ENCODE results near the gene PTPRU.
"Not testable (repeated sequence)": the region's sequence is repeated elsewhere in the genome, so short reads cannot be mapped to it uniquely, and the experiment has no call there.

The PTPRU gene

DNA sequence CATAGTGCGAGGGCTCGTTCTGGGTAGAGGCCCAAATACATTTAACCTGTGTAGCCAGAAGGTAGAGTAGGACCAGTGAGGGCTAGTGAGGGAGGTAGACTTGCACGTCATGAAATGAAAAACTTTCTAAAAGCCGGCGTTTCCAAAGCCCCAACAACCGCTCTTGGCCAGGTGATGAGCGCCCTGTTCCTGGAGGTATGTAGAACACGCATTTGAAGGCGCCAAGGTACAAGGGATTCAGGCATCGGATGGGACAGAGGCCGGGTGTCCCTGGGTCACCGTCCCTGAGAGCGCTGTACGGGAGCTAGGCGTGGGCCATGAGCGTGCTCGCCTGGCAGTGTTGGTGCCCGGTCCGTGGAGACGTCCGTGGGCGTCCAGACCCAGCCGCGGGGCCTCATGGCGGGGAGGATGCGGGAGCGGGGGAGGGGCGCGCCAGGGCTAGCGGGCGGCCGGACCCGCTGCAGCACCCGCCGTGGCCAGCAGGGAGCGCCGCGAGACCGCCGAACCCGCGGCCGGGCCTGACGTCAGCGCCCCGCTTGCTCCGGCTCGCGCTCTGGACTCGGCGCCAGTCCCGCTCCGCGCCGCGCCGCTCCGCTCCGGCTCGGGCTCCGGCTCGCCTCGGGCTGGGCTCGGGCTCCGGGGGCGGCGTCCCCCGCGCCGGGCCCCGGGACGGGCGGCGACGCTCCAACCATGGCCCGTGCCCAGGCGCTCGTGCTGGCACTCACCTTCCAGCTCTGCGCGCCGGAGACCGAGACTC lies at the start of gene PTPRU:
Gene PTPRU, plus strand, starts transcription at position 568 of the 757 bp plus-strand sequence. Its CDS starts 123 bp downstream, at position 691.
- DNase-seq = peak; percentile 49

DNA sequence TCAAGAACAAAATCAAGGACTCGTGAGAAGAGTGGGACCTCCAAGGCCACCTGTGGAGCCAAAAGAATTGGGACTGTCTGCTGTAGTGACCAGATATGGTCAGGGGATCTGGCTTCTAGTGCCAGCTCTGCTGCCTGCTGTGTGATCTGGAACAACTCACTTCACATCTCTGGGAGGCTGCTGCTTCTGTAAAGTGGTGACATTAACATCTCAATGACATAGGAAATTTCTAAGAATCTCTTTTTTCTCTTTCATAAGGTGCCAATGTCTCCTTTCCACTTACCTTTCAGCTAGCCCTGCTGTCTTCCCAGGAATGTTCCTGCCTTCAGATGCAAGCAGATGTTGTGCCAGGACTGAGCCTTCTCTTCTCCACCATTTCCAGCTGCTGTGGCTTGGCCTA lies 49.6 kb upstream of the PTPRU start:
- no peak for DNase-seq

GRCh38 chr1:29190718-29191117 lies 45.6 kb upstream of the PTPRU start:
- no peak for DNase-seq

DNA sequence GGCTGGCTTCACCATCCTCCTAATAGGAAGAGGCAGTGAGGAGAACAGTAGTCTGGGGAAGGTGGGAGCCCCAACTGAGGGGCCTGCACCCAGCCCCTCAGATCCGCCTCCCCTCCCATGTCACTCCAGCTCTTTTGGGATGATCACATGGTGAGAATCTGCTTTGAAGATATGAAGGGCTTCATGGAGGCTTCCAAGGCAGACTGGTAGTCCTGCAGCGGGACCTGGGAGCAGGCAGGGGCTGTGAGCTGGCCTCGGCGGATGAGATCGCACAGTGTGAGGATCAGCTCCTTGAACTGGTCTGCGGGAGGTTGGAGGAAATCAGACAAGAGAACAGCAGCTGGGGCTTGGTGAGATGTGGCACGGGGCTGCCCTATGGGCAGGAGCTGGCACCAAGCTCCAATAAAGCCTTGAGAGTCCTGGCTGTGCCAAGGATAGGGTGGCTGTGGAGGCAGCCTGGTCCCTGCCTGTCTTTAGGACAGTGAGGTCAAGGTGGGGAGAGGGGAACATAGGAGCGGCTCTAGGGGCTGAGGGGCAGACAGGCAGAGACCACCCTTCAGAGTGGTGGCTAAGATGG lies 42.4 kb upstream of the PTPRU start:
- no peak for DNase-seq

GRCh38 chr1:29195881-29196291 lies 40.4 kb upstream of the PTPRU start:
- DNase-seq = no peak

GRCh38 chr1:29196863-29197589 lies 39.3 kb upstream of the PTPRU start:
- DNase-seq = no peak

GRCh38 chr1:29197590-29197924 lies 38.8 kb upstream of the PTPRU start:
- DNase-seq = peak; percentile 3

DNA sequence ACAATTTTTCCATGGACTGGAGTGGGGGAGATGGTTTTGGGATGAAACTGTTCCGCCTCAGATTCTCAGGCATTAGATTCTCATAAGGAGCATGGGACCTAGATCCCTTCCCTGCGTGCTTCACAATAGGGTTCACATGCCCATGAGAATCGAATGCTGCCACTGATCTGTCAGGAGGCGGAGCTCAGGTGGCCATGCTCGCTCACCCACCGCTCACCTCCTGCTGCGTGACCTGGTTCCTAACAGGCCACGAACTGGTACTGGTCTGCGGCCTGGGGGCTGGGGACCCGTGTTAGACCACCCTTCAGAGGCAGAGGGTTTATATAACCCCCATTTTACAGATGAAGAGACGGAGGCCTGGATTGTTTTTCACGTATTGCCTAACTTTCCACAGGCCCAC lies 38.3 kb upstream of the PTPRU start:
- no peak for DNase-seq

DNA sequence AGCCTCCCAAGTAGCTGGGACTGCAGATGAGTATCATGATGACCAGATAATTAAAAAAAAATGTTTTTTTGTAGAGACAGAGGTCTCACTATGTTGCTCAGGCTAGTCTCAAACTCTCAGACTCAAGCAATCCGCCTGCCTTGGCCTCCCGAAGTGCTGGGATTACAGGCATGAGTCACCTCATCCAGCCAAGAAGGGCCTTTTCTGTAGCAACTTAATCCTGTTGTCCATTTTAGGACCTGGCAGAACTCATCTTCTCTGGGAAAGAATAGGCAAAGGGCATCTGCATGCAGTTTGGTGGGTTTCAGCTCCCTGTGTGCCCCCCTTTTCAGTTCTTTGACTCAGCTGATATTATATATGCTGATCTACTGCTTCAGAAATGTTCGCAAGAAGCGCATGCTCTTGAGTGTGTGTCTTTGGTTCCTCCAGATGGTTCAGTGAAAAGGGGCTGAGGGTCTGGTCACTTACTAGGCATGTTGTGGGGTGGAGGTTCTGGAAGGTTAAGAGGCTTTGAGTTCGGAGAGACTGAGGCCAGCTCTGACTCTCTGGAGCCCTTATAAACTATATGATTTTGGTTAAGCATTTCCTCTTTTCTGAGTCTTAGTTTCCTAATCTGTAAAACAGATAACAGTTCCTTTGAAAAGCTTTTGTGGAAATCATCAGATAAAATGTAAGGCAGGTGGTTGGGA lies 35.3 kb upstream of the PTPRU start:
- no peak for DNase-seq

GRCh38 chr1:29201595-29202051 lies 34.7 kb upstream of the PTPRU start:
- no peak for DNase-seq

DNA sequence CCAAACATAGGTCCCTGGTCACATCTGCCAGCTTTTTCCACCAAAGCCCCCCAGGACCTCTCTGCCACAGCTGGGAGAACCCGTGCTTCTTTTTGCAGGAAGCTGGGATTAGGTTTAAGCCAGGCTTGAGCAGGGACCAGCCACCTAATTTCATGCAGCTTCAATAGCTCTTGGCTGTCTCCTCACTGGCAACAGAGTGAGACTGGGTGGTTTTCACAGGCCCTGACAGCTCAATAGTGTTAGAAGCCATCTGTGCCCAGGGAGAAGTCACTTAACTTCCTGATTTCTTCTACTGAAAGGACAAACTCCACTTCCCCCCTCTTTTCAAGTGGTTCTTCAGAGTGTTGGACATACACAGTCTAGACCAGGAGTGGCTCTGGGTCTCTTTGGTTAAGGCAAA lies 34.3 kb upstream of the PTPRU start:
- no peak for DNase-seq

- peak; percentile 7 for DNase-seq
Observed at GRCh38 chr1:29202584-29203340, 33.6 kb upstream of the PTPRU start.

DNA sequence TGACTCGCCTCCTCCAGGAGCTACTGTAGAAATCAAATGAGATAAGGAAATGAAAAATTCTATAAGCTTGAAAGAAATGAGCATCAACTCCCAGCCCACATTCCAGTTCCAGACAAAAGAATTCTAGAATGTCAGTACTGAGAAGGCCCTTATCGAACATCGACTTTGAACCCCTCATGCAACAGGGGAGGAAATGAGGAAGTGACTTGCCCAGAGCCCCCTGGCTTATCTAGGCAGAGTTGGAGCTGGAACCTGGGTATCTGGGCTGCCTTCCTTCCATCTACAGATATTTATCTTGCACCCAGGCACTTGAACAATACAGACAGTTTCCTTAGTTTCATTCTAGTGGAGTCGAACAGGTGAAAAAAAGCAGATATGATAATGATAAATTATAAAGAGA lies 27.9 kb upstream of the PTPRU start:
- no peak for DNase-seq

DNA sequence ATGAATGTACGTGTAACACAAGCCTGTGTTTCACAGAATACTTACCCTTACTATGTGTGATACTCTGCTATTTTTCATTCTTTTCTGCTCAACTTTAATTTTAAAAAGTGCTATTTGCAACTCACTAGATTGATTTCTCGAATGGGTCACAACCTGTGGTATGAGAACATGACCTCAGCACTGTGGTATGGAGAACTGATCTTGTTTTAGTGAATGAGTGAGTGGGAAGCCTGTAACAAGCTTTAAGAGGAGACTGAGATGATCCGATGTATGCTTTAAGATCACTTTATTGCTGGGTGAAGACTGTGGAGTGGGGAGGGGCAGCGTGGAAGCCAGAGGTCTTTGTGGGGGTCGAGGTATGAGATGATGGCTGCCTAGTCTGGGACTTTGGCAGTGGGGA lies 27.1 kb upstream of the PTPRU start:
- DNase-seq = no peak

DNA sequence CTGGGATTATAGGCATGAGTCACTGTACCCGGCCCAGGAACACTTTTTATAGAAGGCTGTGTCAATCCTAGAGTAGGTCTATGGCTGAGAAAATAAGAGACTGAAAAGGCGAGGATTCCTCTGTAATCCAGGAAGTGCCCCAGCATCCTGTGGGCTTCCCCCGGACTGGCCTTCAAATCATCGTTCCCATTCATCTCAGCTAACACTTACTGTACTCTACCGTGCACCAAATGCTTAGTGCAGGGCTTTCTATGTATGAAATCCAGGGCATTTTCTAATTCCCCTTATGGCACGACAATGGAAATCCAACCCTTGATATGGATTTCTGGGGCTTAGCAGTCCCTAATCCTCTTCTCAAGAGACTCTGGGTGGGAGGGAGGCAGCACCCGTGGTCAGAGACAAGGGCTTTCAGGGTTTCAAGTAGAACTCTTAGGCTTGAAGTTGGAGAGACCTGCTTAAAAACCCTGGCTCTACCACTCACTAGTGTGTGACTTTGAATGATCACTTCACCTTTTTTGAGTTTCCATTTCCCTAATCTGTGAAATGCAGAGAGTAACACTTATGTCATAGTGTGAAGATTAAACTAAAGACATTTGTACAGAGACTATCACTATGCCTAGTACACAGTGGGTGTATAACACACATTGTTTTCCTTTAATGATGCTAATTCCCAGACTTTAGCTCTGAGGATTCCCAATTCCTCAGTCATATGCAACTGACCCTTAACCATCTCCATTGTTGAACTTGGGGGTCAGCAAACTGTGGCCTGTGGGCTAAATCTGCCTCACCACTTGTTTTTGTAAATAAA lies 25.8 kb upstream of the PTPRU start:
- DNase-seq = no peak

DNA sequence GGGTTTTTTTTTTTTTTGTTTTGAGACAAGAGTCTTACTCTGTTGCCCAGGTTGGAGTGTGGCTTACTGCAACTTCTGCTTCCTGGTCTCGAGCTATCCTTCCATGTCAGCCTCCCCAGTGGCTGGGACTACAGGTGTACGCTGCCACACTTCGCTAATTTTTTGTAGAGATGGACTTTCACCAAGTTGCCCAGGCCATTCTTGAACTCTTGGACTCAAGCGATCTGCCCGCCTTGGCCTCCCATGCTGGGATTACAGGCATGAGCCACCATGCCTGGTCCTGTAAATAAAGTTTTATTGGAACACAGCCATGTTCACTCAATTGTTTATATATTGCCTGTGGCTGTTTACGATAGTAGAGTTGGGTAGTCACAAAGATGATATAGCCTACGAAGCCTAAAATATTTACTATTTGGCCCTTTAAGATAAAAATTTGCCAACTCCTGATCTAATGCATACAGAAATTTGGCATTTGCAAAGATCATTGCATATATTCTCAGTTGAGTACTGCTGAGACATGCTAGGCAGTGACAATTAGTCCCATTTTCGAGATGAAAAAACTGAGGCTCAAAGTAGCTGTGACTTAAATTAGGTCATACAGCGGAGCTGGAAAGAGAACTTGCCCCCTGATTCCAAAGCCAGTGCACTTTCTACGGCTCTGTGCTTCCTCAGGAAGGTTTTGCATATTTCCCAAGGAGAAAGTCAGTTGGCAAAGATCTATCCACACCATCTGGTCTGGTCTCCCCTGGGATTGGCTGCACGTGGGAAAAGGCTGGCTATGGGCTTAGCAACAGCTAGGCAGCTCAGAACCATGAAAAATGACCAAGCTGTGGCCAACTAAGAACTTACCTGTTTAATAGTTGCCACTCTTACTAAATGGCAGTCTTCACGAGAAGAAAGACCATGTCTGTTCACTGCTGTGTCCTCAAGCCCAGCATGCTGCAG lies 25.0 kb upstream of the PTPRU start:
- DNase-seq = peak; percentile 12

GRCh38 chr1:29213055-29213454 lies 23.3 kb upstream of the PTPRU start:
- DNase-seq = no peak

DNA sequence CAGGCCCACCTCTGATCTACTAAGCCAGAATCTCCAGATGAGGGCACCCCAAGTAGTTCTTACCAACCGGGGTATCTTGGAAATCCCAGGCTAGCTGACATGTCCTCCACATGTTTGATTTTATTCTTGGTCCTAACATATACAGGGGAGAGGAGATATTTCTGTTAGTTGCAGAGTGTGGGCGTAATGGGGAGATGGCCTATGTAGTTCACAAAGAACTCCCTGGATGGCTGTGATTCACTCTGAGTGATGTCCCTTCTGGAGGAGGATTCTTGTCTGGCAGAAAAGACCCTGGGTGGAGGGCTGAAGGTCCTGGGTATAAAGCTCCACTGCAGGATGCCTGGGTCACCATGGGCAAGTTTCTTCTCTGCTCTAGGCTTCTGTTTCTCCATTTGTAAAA lies 18.7 kb upstream of the PTPRU start:
- no peak for DNase-seq

DNA sequence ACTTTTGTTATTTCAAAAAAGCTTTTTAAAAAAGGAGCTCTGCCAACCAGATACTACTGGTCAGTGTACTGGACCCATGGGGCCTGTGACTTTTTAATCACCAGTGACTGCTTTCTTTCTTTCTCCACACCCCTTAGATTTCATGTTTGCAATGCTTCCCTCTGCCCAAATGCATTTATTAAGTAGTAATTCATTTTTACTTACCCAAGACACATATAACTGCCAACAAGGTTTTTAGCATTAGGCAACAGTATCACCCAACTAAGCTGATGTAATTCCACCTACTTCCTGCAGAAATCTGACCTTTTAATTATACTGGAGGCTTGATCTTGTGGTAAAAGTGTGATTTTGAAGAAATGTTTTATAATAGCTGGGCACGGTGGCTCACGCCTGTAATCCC lies 18.1 kb upstream of the PTPRU start:
- DNase-seq = no peak

DNA sequence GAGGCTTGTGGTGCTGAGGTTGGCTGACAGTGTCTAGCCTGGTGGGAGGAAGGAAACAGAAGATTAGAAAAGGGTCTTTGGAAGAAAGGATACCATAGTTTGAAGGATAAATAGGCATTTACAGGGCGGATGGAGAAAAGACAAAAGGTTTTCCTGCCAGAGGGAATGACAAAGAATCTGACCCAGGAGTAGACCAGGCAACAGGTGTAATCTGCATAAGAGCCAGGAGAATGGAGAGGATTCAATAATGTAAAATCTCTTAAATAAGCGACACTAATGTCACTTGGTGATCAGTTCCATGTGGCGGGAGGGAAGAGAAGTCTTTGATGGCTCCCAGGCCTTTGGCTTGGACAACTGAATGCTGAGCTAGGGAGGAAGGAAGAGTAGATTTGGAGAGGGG lies 15.0 kb upstream of the PTPRU start:
- no peak for DNase-seq

DNA sequence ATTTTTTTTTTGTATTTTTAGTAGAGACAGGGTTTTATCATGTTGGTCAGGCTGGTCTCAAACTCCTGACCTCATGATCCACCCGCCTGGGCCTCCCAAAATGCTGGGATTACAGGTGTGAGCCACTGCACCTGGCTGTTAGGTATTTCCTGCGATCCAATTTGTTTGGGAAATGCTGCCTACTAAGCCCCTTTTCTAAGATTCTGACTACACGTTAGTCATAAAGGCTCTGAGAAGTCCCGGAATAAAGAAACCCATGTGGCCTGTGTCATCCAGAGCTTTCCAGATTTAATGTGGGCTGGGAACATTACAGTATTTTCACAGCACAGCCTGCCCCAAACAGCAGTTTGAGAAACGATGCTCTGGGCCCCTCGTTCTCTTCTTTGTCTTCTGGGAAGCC lies 14.1 kb upstream of the PTPRU start:
- not testable (repeated sequence) for DNase-seq

Data from NCI-H526 treated with DMSO at 0.1 percent for 48 hours (cell line).